Esophagus squamous epithelium (tissue), 4 donors: ENCODE data around the gene TMEM271.

ENCODE experiments used
- CTCF ChIP-seq, 6 experiments: fragments of 450-650 bp in 4 of 6; fragments of 200-600 bp in 2 of 6; sonication (generic) in 2 of 6; IDR thresholded peaks; one replicate each; pipeline ENCODE4 v1.5.1; 2016 to 2019; ENCODE audit warnings: antibody characterized with exemption in 6 of 6, mild to moderate bottlenecking in 4 of 6, moderate library complexity in 4 of 6
- POLR2A ChIP-seq, 4 donors: fragments of 450-650 bp; IDR thresholded peaks; one replicate each; pipeline ENCODE4 v1.6.1; 2017; ENCODE audit warnings: antibody characterized with exemption in 4 of 4, mild to moderate bottlenecking in 4 of 4, moderate library complexity in 3 of 4

DNA sequence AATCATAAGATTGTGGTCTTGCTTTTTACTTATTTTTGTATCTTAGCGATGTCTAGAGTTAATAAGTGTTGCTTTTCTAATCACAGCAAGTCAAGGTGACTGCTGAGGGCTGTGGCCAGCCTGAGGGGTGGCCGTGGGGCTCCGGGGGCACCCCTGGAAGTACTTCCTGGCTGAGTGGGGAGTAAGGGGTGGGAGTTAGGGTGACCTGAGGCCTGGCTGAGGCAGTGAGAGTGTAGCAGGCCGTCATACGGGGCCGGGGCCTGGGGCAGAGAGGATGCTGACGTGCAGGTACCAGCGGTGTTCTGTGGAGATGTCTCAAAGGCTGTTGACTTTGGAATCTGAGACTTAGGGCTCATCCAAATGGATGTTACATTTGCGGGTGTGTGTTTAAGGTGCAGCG is 47.8 kb downstream of the TMEM271 start:
- TF ChIP-seq CTCF (IDR thresholded peaks at IDR 0.05) (no peak), POLR2A (IDR thresholded peaks at IDR 0.05) (no peak)
